Bronchial epithelial cell (primary cell): Measurements from ENCODE around the gene GRAMD1C. TPM values are rescaled to one million over a fixed set of nuclear protein-coding genes. Genes with fewer than 3 reads are reported as not detected.

ENCODE experiments used
- DNase-seq: peaks from one replicate; pipeline ENCODE4 v3.0.0-alpha.2; 2010; ENCODE audit warnings: low read depth
- FAIRE-seq: peaks from 2 replicates; lab custom pipeline; 2011; peaks lifted over from hg19 to GRCh38; lab: Jason Lieb, UNC
- H3K27me3 ChIP-seq: 2 replicates; pipeline ENCODE4 v1.5.1; 2011; ENCODE audit warnings: low read length; ENCODE audit not compliant: control insufficient read depth, insufficient read depth
- H3K36me3 ChIP-seq: 2 replicates; pipeline ENCODE4 v1.5.1; 2011; ENCODE audit warnings: low read length; ENCODE audit not compliant: control insufficient read depth, insufficient read depth
- H3K4me3 ChIP-seq: 2 replicates; pipeline ENCODE4 v1.5.1; 2011; ENCODE audit warnings: mild to moderate bottlenecking, low read depth, low read length, control low read depth
- total RNA-seq: library from RNA; depleted of rRNA; stranded (reverse); fragments of >200 nt; gene quantifications from 2 replicates; pipeline ENCODE4 v1.2.1, GENCODE V29; 2014
- TF ChIP-seq, protein P1 (sequence below): IDR thresholded peaks from 2 replicates; pipeline ENCODE4 v1.5.1; 2011; ENCODE audit warnings: mild to moderate bottlenecking, moderate library complexity, low read length, control low read depth, inconsistent platforms; ENCODE audit not compliant: insufficient read depth, severe bottlenecking

Gene GRAMD1C
- total RNA-seq, 1 donor from 2014 or later = 1.1 TPM

DNA sequence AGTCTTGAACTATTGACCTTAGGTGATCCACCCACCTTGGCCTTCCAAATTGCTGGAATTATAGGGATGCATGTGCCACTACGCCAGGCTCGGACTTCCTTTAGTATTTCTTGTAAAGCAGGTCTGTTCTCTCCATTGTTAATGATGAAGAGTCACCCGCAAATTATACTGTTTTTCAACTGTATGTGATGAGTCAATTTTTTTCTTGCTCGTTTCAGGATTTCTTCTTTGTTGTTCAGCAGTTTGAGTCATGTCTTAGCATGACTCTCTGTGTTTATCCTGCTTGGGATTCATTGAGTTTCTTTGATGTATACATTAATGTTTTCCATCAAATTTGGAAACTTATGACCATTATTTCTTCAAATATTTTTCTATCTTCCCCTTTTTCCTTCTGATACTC lies 28.9 kb downstream of the GRAMD1C start:
- peak; percentile 97 for DNase-seq
- FAIRE-seq = no peak
- TF ChIP-seq, protein P1, sequence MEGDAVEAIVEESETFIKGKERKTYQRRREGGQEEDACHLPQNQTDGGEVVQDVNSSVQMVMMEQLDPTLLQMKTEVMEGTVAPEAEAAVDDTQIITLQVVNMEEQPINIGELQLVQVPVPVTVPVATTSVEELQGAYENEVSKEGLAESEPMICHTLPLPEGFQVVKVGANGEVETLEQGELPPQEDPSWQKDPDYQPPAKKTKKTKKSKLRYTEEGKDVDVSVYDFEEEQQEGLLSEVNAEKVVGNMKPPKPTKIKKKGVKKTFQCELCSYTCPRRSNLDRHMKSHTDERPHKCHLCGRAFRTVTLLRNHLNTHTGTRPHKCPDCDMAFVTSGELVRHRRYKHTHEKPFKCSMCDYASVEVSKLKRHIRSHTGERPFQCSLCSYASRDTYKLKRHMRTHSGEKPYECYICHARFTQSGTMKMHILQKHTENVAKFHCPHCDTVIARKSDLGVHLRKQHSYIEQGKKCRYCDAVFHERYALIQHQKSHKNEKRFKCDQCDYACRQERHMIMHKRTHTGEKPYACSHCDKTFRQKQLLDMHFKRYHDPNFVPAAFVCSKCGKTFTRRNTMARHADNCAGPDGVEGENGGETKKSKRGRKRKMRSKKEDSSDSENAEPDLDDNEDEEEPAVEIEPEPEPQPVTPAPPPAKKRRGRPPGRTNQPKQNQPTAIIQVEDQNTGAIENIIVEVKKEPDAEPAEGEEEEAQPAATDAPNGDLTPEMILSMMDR = no peak
- no peaks in the 10 kb centered on the region for H3K36me3 ChIP-seq
- H3K27me3 ChIP-seq = no peaks in the 10 kb centered on the region
- no peak overlapping the region for H3K4me3 ChIP-seq

DNA sequence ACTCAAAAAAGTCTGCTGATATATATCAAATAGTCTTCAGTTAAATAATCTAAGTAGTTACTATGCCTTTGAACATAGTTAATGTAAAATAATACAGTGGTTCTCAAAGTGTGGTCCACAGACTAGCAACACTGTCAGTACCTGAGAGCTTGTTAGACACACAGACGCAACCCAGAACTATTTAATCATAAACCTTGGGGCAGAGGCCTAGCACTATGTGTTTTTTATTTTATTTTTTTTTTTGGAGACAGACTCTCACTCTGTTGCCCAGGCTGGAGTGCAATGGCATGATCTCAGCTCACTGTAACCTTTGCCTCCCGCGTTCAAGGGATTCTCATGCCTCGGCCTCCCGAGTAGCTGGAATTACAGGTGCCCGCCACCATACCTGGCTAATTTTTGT lies 34.7 kb downstream of the GRAMD1C start:
- no peak for DNase-seq
- no peak for FAIRE-seq
- Histone ChIP-seq H3K4me3 (no peak overlapping the region), H3K27me3 (no peaks in the 10 kb centered on the region), H3K36me3 (no peaks in the 10 kb centered on the region)
- TF ChIP-seq, protein P1 = no peak

DNA sequence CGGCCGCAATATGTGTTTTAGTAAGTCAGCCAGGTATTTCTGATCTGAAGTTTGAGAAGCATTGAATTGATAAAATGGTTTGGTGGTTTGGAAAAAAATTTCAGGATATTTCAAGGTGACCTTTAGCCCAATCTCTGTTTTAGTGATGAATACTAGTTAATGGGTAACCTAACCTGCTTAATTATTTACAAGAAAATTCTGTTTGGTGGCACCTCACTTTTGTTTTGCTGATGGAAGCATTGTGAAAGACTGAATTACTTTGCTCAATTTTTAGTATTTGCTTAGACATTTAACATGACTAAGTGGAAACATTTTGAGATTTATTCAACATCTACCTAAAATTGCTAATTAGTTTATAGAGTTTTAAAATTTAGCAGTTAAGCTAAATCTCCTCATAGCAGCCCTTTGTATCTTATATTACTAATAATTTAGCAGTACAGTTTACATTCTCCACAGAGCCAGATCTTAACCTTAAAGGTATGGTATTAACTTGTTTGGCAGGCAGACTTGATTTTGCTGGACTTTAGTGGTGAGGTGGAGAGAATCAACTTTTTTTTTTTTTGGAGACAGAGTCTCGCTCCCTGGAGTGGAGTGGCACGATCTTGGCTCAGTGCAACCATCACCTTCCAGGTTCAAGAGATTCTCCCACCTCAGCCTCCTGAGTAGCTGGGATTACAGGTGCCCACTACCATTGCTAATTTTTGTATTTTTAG lies 35.4 kb downstream of the GRAMD1C start:
- no peak for FAIRE-seq

DNA sequence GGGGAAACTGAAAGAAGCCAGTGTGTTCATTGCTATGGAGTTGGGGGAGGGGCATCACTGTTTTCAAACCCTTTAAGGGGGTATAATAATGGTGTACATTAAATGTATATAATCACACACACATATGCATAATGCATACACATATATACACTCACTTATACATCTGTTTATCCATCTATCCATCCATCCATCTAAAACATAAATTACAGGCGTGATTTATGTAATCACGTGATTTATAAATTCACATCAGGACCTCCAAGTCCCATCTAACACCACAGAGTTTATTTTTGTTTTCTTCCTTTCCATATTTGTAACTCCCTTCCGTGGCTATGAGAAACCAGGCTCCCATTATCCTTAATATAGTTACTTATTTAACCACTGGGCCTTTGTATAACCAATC lies 39.8 kb downstream of the GRAMD1C start:
- DNase-seq (no peak), FAIRE-seq (no peak)
- no peaks in the 10 kb centered on the region for H3K36me3 ChIP-seq
- TF ChIP-seq, protein P1 = no peak
- no peaks in the 10 kb centered on the region for H3K27me3 ChIP-seq
- H3K4me3 ChIP-seq = no peak overlapping the region

More for the DNA sequence above, 35.4 kb downstream of the GRAMD1C start:
- Histone ChIP-seq H3K27me3 (no peaks in the 10 kb centered on the region), H3K36me3 (no peaks in the 10 kb centered on the region), H3K4me3 (no peak overlapping the region)
- no peak for DNase-seq
- TF ChIP-seq, protein P1 = no peak

DNA sequence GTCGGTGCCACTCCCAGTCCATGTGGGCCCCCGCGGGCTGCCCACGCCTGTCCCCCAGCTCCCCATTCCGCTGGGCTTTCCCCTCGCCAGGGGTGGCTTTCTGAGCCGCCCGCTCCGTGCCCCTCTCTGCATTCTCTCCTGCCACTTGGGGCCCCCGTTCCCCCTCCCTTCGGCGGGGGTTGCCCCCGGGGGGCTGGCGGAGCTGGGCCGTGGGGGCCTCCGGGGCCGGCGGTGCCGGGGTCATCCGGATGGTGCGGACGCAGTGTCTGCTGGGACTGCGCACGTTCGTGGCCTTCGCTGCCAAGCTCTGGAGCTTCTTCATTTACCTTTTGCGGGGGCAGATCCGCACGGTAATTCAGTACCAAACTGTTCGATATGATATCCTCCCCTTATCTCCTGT lies 46.5 kb downstream of the GRAMD1C start:
- H3K4me3 ChIP-seq = no peak overlapping the region
- H3K27me3 ChIP-seq = no peaks in the 10 kb centered on the region
- DNase-seq (no peak), FAIRE-seq (no peak)
- TF ChIP-seq, protein P1 = no peak
- no peaks in the 10 kb centered on the region for H3K36me3 ChIP-seq
